ENCODE results near the gene BHLHE41. TPM values are rescaled to one million over a fixed set of nuclear protein-coding genes. Genes with fewer than 3 reads are reported as not detected.

The BHLHE41 gene
- total and polyA plus RNA-seq, 4 donors: 4.3 to 49.9 (median 9.1) TPM

- Histone ChIP-seq H3K27ac (ENCODE audit: low read depth in 1 of 2, low read length in 2 of 2) (no peak overlapping the region), H3K4me1 (ENCODE audit: control insufficient read depth in 1 of 2, insufficient read depth in 2 of 2, low read length in 2 of 2) (peaks cover 5 to 7% of the 10 kb centered on the region in 2 donors), H3K27me3 (ENCODE audit: control insufficient read depth in 1 of 2, insufficient read depth in 2 of 2, low read length in 1 of 2) (no peaks in the 10 kb centered on the region), H3K4me3 (ENCODE audit: low read length in 2 of 2) (no peak overlapping the region), H3K36me3 (ENCODE audit: control insufficient read depth in 1 of 2, insufficient read depth in 2 of 2, low read length in 1 of 2) (no peaks in the 10 kb centered on the region), H3K9me3 (ENCODE audit: control insufficient read depth, low read length) (no peaks in the 10 kb centered on the region)
- intact Hi-C loops (cut with DNase I): loop anchor here in 1 of 2 donors (5.0 kb wide), 1 partner anchor 35 kb away; no protein-coding TSS in a partner anchor
- no peak for ATAC-seq (ENCODE audit: low FRiP score)
- 62 to 65% methylated on average over 3 of the region's 3 CpGs for WGBS, 2 donors
- DNase-seq: no peak
Observed at GRCh38 chr12:26157001-26157400, 32.2 kb upstream of the BHLHE41 start.

- Histone ChIP-seq H3K9me3 (ENCODE audit: control insufficient read depth, low read length) (no peaks in the 10 kb centered on the region), H3K36me3 (ENCODE audit: control insufficient read depth in 1 of 2, insufficient read depth in 2 of 2, low read length in 1 of 2) (no peaks in the 10 kb centered on the region), H3K27me3 (ENCODE audit: control insufficient read depth in 1 of 2, insufficient read depth in 2 of 2, low read length in 1 of 2) (no peaks in the 10 kb centered on the region), H3K4me1 (ENCODE audit: control insufficient read depth in 1 of 2, insufficient read depth in 2 of 2, low read length in 2 of 2) (peaks cover 5 to 7% of the 10 kb centered on the region in 2 donors), H3K4me3 (ENCODE audit: low read length in 2 of 2) (no peak overlapping the region), H3K27ac (ENCODE audit: low read depth in 1 of 2, low read length in 2 of 2) (no peak overlapping the region)
- ATAC-seq (ENCODE audit: low FRiP score): no peak
- DNase-seq: no peak
- 89 to 91% methylated on average over 17 of the region's 17 CpGs for WGBS, 2 donors
- intact Hi-C loops (cut with DNase I): loop anchor here in 1 of 2 donors (5.0 kb wide), 1 partner anchor 36 kb away; no protein-coding TSS in a partner anchor
Observed at GRCh38 chr12:26156201-26156871, 31.5 kb upstream of the BHLHE41 start.

GRCh38 chr12:26153421-26154154 lies 28.8 kb upstream of the BHLHE41 start:
- 13 to 14% methylated on average over 5 of the region's 5 CpGs for WGBS, 2 donors
- Histone ChIP-seq H3K9me3 (ENCODE audit: control insufficient read depth, low read length) (no peaks in the 10 kb centered on the region), H3K4me3 (ENCODE audit: low read length in 2 of 2) (no peak overlapping the region), H3K4me1 (ENCODE audit: control insufficient read depth in 1 of 2, insufficient read depth in 2 of 2, low read length in 2 of 2) (peaks cover 5 to 7% of the 10 kb centered on the region in 2 donors), H3K36me3 (ENCODE audit: control insufficient read depth in 1 of 2, insufficient read depth in 2 of 2, low read length in 1 of 2) (no peaks in the 10 kb centered on the region), H3K27me3 (ENCODE audit: control insufficient read depth in 1 of 2, insufficient read depth in 2 of 2, low read length in 1 of 2) (no peaks in the 10 kb centered on the region), H3K27ac (ENCODE audit: low read depth in 1 of 2, low read length in 2 of 2) (peak overlapping the region; percentile 76 to 88)
- intact Hi-C loops (cut with DNase I): loop anchor here (2.0 to 5.0 kb wide), 2 partner anchors 29 to 124 kb away; partner anchors contain the start of gene BHLHE41 (in 1 of the 2)
- DNase-seq: no peak
- peak; percentile 75 for ATAC-seq (ENCODE audit: low FRiP score)

- no peaks in the 10 kb centered on the region for H3K36me3 ChIP-seq (ENCODE audit: control insufficient read depth in 1 of 2, insufficient read depth in 2 of 2, low read length in 1 of 2)
- 72 to 78% methylated on average over 2 of the region's 2 CpGs for WGBS, 2 donors
- peak overlapping the region; percentile 70 to 95 for H3K27ac ChIP-seq (ENCODE audit: low read depth in 1 of 2, low read length in 2 of 2)
- no peak overlapping the region for H3K4me3 ChIP-seq (ENCODE audit: low read length in 2 of 2)
- ATAC-seq (ENCODE audit: low FRiP score) (no peak), DNase-seq (no peak)
- no peaks in the 10 kb centered on the region for H3K9me3 ChIP-seq (ENCODE audit: control insufficient read depth, low read length)
- H3K4me1 ChIP-seq (ENCODE audit: control insufficient read depth in 1 of 2, insufficient read depth in 2 of 2, low read length in 2 of 2): peaks cover 5 to 7% of the 10 kb centered on the region in 2 donors
- no peaks in the 10 kb centered on the region for H3K27me3 ChIP-seq (ENCODE audit: control insufficient read depth in 1 of 2, insufficient read depth in 2 of 2, low read length in 1 of 2)
- intact Hi-C loops (cut with DNase I): loop anchor here (2.0 to 5.0 kb wide), 2 partner anchors 28 to 125 kb away; partner anchors contain the start of gene BHLHE41 (in 1 of the 2)
Observed at GRCh38 chr12:26152507-26153102, 27.8 kb upstream of the BHLHE41 start.

GRCh38 chr12:26150736-26151450 lies 26.1 kb upstream of the BHLHE41 start:
- ATAC-seq (ENCODE audit: low FRiP score) (peak; percentile 74), DNase-seq (no peak)
- Histone ChIP-seq H3K27me3 (ENCODE audit: control insufficient read depth in 1 of 2, insufficient read depth in 2 of 2, low read length in 1 of 2) (no peaks in the 10 kb centered on the region), H3K36me3 (ENCODE audit: control insufficient read depth in 1 of 2, insufficient read depth in 2 of 2, low read length in 1 of 2) (no peaks in the 10 kb centered on the region), H3K27ac (ENCODE audit: low read depth in 1 of 2, low read length in 2 of 2) (peak overlapping the region; percentile 28 to 93), H3K4me1 (ENCODE audit: control insufficient read depth in 1 of 2, insufficient read depth in 2 of 2, low read length in 2 of 2) (peaks cover 5 to 7% of the 10 kb centered on the region in 2 donors), H3K9me3 (ENCODE audit: control insufficient read depth, low read length) (no peaks in the 10 kb centered on the region), H3K4me3 (ENCODE audit: low read length in 2 of 2) (no peak overlapping the region)
- intact Hi-C loops (cut with DNase I): loop anchor here in 1 of 2 donors (5.0 kb wide), 1 partner anchor 126 kb away; no protein-coding TSS in a partner anchor
- 3 to 7% methylated on average over 2 of the region's 2 CpGs for WGBS, 2 donors

GRCh38 chr12:26149968-26150500 lies 25.2 kb upstream of the BHLHE41 start:
- DNase-seq: no peak
- intact Hi-C loops (cut with DNase I): loop anchor here in 1 of 2 donors (5.0 kb wide), 1 partner anchor 127 kb away; no protein-coding TSS in a partner anchor
- peak overlapping the region in 1 of 2 donors; percentile 32 for H3K27ac ChIP-seq (ENCODE audit: low read depth in 1 of 2, low read length in 2 of 2)

GRCh38 chr12:26148291-26148690 lies 23.5 kb upstream of the BHLHE41 start:
- Histone ChIP-seq H3K36me3 (ENCODE audit: control insufficient read depth in 1 of 2, insufficient read depth in 2 of 2, low read length in 1 of 2) (no peaks in the 10 kb centered on the region), H3K9me3 (ENCODE audit: control insufficient read depth, low read length) (no peaks in the 10 kb centered on the region), H3K4me3 (ENCODE audit: low read length in 2 of 2) (no peak overlapping the region), H3K27ac (ENCODE audit: low read depth in 1 of 2, low read length in 2 of 2) (no peak overlapping the region), H3K27me3 (ENCODE audit: control insufficient read depth in 1 of 2, insufficient read depth in 2 of 2, low read length in 1 of 2) (no peaks in the 10 kb centered on the region), H3K4me1 (ENCODE audit: control insufficient read depth in 1 of 2, insufficient read depth in 2 of 2, low read length in 2 of 2) (peaks cover 2 to 7% of the 10 kb centered on the region in 2 donors)
- ATAC-seq (ENCODE audit: low FRiP score): no peak
- 83% methylated on average over 7 of the region's 7 CpGs for WGBS, 2 donors
- intact Hi-C loops (cut with DNase I): no loop called here
- DNase-seq: no peak

More at GRCh38 chr12:26149968-26150500, 25.2 kb upstream of the BHLHE41 start:
- 61 to 64% methylated on average over 5 of the region's 5 CpGs for WGBS, 2 donors
- no peaks in the 10 kb centered on the region for H3K9me3 ChIP-seq (ENCODE audit: control insufficient read depth, low read length)
- H3K36me3 ChIP-seq (ENCODE audit: control insufficient read depth in 1 of 2, insufficient read depth in 2 of 2, low read length in 1 of 2): no peaks in the 10 kb centered on the region
- H3K4me3 ChIP-seq (ENCODE audit: low read length in 2 of 2): no peak overlapping the region
- no peaks in the 10 kb centered on the region for H3K27me3 ChIP-seq (ENCODE audit: control insufficient read depth in 1 of 2, insufficient read depth in 2 of 2, low read length in 1 of 2)
- ATAC-seq (ENCODE audit: low FRiP score): no peak
- H3K4me1 ChIP-seq (ENCODE audit: control insufficient read depth in 1 of 2, insufficient read depth in 2 of 2, low read length in 2 of 2): peaks cover 5 to 7% of the 10 kb centered on the region in 2 donors

- intact Hi-C loops (cut with DNase I): no loop called here
- Histone ChIP-seq H3K36me3 (ENCODE audit: control insufficient read depth in 1 of 2, insufficient read depth in 2 of 2, low read length in 1 of 2) (no peaks in the 10 kb centered on the region), H3K27me3 (ENCODE audit: control insufficient read depth in 1 of 2, insufficient read depth in 2 of 2, low read length in 1 of 2) (no peaks in the 10 kb centered on the region), H3K9me3 (ENCODE audit: control insufficient read depth, low read length) (no peaks in the 10 kb centered on the region), H3K27ac (ENCODE audit: low read depth in 1 of 2, low read length in 2 of 2) (no peak overlapping the region), H3K4me1 (ENCODE audit: control insufficient read depth in 1 of 2, insufficient read depth in 2 of 2, low read length in 2 of 2) (no peaks in the 10 kb centered on the region), H3K4me3 (ENCODE audit: low read length in 2 of 2) (no peak overlapping the region)
- ATAC-seq (ENCODE audit: low FRiP score) (no peak), DNase-seq (no peak)
- 49 to 50% methylated on average over 2 of the region's 2 CpGs for WGBS, 2 donors
Observed at GRCh38 chr12:26143291-26143690, 18.5 kb upstream of the BHLHE41 start.

Data from aorta (tissue), 5 donors.